GM19023 (cell line): Measurements from ENCODE around the gene TSPAN15.
A peak's percentile ranks its signal among the peaks of the same experiment; 100 is the strongest.

Experiments used
- ATAC-seq: cut with Tn5 transposase; IDR thresholded peaks from one replicate; pipeline ENCODE4 v1.9.1; 2021; ENCODE audit warnings: mild to moderate bottlenecking, moderate library complexity; ENCODE audit not compliant: unreplicated experiment

Gene TSPAN15

DNA sequence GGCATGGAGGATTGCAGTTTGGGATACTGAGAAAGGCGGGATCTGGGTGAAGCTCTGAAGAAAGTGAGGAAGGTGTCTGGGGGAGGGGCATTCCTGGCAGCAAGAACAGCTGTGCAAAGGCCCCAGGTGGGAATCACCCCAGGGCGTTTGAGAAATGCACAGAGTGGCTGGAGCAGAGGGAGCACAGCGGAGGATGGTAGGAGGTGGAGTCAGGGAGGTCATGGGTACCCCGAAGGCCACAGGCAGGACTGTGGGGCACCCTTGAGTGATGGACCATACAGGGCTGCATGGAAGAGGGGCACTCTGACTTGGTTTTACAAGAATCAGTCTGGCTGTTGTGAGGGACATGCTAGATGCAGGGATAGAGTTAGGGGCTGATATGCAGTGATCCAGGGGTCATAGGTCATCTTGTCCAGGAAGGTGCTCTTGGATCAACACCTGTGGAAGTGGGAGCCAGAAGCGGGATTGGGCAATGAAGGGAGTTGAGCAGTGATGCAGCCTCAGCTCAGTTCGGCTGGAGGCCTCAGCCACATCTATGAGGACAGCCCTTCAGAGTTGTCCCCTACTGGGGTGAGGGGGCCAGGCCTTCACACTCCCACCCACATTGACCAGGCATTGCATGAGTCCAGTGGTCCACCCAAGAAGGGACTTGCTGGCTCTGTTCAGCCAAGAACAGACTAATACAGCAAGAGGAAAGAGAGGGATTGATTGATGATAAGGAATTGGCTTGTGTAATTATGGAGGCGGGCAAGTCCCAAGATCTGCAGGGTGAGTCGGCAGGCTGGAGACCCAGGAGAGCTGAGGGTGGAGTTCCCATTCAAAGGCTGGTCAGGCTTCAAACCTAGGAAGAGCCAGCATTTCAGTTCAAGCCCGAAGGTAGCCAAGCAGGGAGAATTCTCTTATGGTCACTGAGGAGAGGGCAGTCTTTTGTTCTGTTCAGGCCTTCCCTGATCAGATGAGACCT, 48.7 kb downstream of the TSPAN15 start:
- no peak for ATAC-seq

GRCh38 chr10:69500864-69501468, 49.7 kb downstream of the TSPAN15 start:
- ATAC-seq = no peak

- no peak for ATAC-seq
These were observed 50.4 kb downstream of the TSPAN15 start for GRCh38 chr10:69501657-69502056.

DNA sequence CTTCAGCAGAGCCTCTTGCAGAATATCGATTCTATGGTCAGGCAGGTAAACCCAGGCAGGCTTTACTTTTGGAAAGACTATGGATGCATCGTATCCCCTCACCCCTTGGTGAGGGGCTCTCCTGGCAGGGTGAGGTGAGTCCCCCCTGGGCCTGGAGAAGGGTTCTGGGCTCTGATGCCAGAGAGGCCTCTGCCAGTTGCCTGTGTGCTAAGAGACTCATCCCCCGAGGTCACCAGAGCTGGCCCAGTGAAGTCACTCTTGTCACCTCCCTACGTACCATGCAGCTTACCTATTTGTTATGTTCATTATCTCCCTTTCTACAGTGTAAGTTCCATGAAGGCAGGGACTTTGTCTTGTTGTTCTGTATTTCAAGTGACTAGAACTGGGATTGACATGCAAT, 51.3 kb downstream of the TSPAN15 start:
- ATAC-seq = no peak

GRCh38 chr10:69503001-69503895, 52.0 kb downstream of the TSPAN15 start:
- ATAC-seq = no peak

- ATAC-seq = no peak
These were observed 52.6 kb downstream of the TSPAN15 start for GRCh38 chr10:69503896-69504265.

GRCh38 chr10:69504576-69505250, 53.4 kb downstream of the TSPAN15 start:
- no peak for ATAC-seq

GRCh38 chr10:69505636-69506318, 54.5 kb downstream of the TSPAN15 start:
- ATAC-seq = no peak

GRCh38 chr10:69506487-69506833, 55.2 kb downstream of the TSPAN15 start:
- ATAC-seq = no peak

GRCh38 chr10:69506834-69507713, 55.8 kb downstream of the TSPAN15 start:
- ATAC-seq = no peak

- ATAC-seq = no peak
These were observed 57.6 kb downstream of the TSPAN15 start for GRCh38 chr10:69508738-69509340.

GRCh38 chr10:69512901-69513300, 61.6 kb downstream of the TSPAN15 start:
- ATAC-seq = no peak

- no peak for ATAC-seq
These were observed 62.4 kb downstream of the TSPAN15 start for GRCh38 chr10:69513617-69514016.

DNA sequence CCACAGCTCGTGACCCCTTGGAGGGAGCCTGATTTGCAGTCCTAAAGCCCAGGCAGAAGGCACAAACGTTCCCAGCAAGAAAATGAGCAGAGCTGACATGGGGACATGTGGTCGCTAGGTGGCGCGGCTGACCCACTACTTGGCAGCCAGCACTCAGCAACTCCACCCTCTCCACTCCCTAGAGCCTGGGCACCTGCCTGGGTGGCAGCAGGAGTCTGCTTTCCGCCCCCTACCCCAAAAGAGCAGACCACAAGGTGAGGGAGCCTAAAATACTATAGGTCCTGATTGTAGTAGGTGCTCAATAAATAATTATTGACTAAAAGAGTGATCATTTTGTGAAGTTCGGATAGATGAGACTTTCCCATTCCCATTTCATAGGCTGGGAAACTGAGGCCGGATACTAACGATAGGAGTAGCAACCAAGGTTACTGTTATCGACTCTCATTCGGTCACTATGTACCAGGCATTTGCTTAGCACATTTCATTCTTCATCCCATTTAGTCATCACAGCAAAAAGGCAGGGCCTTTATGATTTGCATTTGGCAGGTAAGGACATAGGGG, 64.5 kb downstream of the TSPAN15 start:
- ATAC-seq = peak; percentile 58

DNA sequence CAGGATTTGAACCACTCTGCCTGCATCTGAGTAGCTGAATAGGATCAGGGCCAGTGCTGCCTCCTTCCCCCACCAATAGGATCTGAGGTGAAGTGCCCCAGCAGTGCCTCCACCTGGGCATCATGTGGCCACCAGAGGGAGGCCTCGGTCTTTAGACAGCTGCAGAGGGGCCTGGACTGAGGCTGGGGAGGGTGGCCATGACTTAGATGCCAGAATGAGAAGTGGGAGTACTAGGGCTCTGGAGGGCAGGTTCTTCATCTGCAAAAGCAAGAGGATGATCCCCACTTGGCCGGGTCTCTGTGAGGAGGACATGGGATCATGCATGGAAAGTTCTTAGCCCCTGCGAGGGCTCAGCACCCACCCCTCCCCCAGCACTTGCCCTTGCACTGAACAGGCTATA, 65.1 kb downstream of the TSPAN15 start:
- no peak for ATAC-seq

- no peak for ATAC-seq
These were observed 65.5 kb downstream of the TSPAN15 start for GRCh38 chr10:69516796-69517195.

GRCh38 chr10:69517271-69517848, 66.1 kb downstream of the TSPAN15 start:
- ATAC-seq = no peak

DNA sequence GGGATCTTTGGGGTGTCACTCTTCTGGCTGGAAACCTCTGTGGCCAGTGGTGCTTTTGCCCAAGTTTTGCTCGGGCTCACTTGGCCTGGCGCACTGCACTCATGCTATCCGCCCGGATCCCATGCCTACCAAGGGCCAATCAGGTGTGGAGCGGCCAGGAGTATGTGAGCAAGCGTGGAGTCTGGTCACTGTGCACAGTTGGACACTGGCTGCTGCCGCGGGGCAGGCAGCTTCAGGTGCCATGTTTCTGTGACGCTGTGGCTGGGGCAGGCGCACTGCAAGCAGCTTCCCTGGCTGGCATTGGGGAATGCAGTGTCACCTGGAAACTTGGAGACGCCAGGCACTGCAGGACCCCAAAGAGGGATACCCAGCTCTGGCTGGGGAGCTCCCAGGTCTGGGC, 76.7 kb downstream of the TSPAN15 start:
- ATAC-seq = no peak
